GM12878 (cell line): ENCODE data around the gene MAPK8. TPM values are rescaled to one million over a fixed set of nuclear protein-coding genes. Genes with fewer than 3 reads are reported as not detected.

Experiments
- ATAC-seq: fragments of 200-7000 bp; cut with Tn5 transposase; 3 replicates; pipeline ENCODE4 v1.9.1; 2020; ENCODE audit warnings: mild to moderate bottlenecking, moderate library complexity
- BruUV-seq: library from RNA; stranded (reverse); fragments of 400-500 nt; replicated peaks from 2 replicates; lab custom pipeline; 2021; lab: Mats Ljungman, UMichigan
- CTCF ChIA-PET: fragments of 300-600 bp; sonication (Branson Sonifier 250); formaldehyde crosslinking; extraction: SDS; loops from one replicate; lab custom pipeline; 2021; ENCODE audit warnings: inconsistent platforms; lab: Yijun Ruan, JAX
- POLR2A ChIA-PET: fragments of 350-600 bp; formaldehyde crosslinking; extraction: SDS; loops from one replicate; lab custom pipeline; 2021; ENCODE audit warnings: inconsistent platforms; lab: Charles Lee
- RAD21 ChIA-PET: fragments of 300-600 bp; sonication (Branson Sonifier 250); formaldehyde crosslinking; loops from one replicate; lab custom pipeline; 2023; ENCODE audit warnings: antibody characterized with exemption; ENCODE audit not compliant: unreplicated experiment; lab: Charles Lee
- SMC1A ChIA-PET: fragments of 300-600 bp; sonication (Branson Sonifier 250); formaldehyde crosslinking; loops from one replicate; lab custom pipeline; 2023; ENCODE audit not compliant: unreplicated experiment, uncharacterized antibody; lab: Charles Lee
- DNase-seq: peaks from one replicate; pipeline ENCODE4 v3.0.0-alpha.2; 2011; ENCODE audit warnings: low read depth, low spot score
- FAIRE-seq: peaks from 3 replicates; lab custom pipeline; 2011; peaks lifted over from hg19 to GRCh38; lab: Jason Lieb, UNC
- H2AFZ ChIP-seq: 2 replicates; pipeline ENCODE4 v1.6.0; 2011; ENCODE audit warnings: low read depth, low read length, control low read depth; ENCODE audit not compliant: control insufficient read depth
- H3K27ac ChIP-seq: 2 replicates; pipeline ENCODE4 v1.5.1; 2011; ENCODE audit warnings: control low read depth; ENCODE audit not compliant: control insufficient read depth, insufficient read depth
- H3K27me3 ChIP-seq, 2 experiments: replicated peaks in 1 of 2; 2 replicates each; pipeline versions ENCODE4 v1.6.0 to v1.6.1; 2011; ENCODE audit warnings: low read length in 1 of 2; ENCODE audit not compliant: control insufficient read depth in 2 of 2, insufficient read depth in 2 of 2
- H3K36me3 ChIP-seq, 2 experiments: 2 replicates each; pipeline ENCODE4 v1.5.1; 2011; ENCODE audit warnings: low read length in 1 of 2; ENCODE audit not compliant: control insufficient read depth in 2 of 2, insufficient read depth in 2 of 2
- H3K4me1 ChIP-seq: 2 replicates; pipeline ENCODE4 v1.6.1; 2011; ENCODE audit warnings: mild to moderate bottlenecking, low read length, moderate library complexity, mixed read lengths; ENCODE audit not compliant: control insufficient read depth, insufficient read depth
- H3K4me2 ChIP-seq: 2 replicates; pipeline ENCODE4 v1.6.0; 2011; ENCODE audit warnings: control low read depth; ENCODE audit not compliant: control insufficient read depth, insufficient read depth
- H3K4me3 ChIP-seq: fragments of 200-600 bp; sonication (generic); 2 replicates; pipeline ENCODE4 v1.5.1; 2016
- H3K79me2 ChIP-seq: 2 replicates; pipeline ENCODE4 v1.6.0; 2011; ENCODE audit warnings: low read length; ENCODE audit not compliant: control insufficient read depth, insufficient read depth
- H3K9ac ChIP-seq: 2 replicates; pipeline ENCODE4 v1.8.0; 2011; ENCODE audit warnings: low read length, control low read depth, mixed read lengths; ENCODE audit not compliant: control insufficient read depth, insufficient read depth
- H3K9me3 ChIP-seq: replicated peaks from 3 replicates; pipeline ENCODE4 v1.5.1; 2011; ENCODE audit warnings: mild to moderate bottlenecking, low read length; ENCODE audit not compliant: control insufficient read depth, insufficient read depth
- H4K20me1 ChIP-seq: 2 replicates; pipeline ENCODE4 v1.6.0; 2011; ENCODE audit not compliant: control insufficient read depth, insufficient read depth
- ATF3 ChIP-seq: IDR thresholded peaks from 2 replicates; pipeline ENCODE4 v1.6.1; 2011; ENCODE audit warnings: low read depth, mild to moderate bottlenecking, low read length, moderate library complexity, borderline replicate concordance; ENCODE audit errors: extremely low read depth
- BMI1 ChIP-seq: fragments of 450-650 bp; IDR thresholded peaks from 2 replicates; pipeline ENCODE4 v1.6.1; 2016; ENCODE audit warnings: mild to moderate bottlenecking, moderate library complexity, borderline replicate concordance
- E4F1 ChIP-seq: fragments of 450-650 bp; IDR thresholded peaks from 2 replicates; pipeline ENCODE4 v1.6.1; 2018; ENCODE audit warnings: borderline replicate concordance, mild to moderate bottlenecking; ENCODE audit not compliant: partially characterized antibody
- RBBP5 ChIP-seq: fragments of 200-600 bp; sonication (generic); conservative IDR thresholded peaks from 2 replicates; pipeline ENCODE4 v1.6.1; 2016
- YBX1 ChIP-seq: fragments of 450-650 bp; IDR thresholded peaks from 2 replicates; pipeline ENCODE4 v1.6.1; 2016; ENCODE audit warnings: antibody characterized with exemption
- ZNF217 ChIP-seq: fragments of 450-650 bp; IDR thresholded peaks from 2 replicates; pipeline ENCODE4 v1.6.1; 2017; ENCODE audit warnings: antibody characterized with exemption, mild to moderate bottlenecking
- ZNF622 ChIP-seq: fragments of 450-650 bp; IDR thresholded peaks from 2 replicates; pipeline ENCODE4 v1.6.1; 2017; ENCODE audit warnings: mild to moderate bottlenecking, inconsistent platforms
- WGBS: methylation state at CpG from one replicate; pipeline ENCODE4 v1.1.6; 2016; ENCODE audit warnings: low lambda C conversion rate; ENCODE audit not compliant: insufficient replicate concordance, insufficient coverage; ENCODE audit errors: missing lambda C conversion rate; 5-methylcytosine and 5-hydroxymethylcytosine counted together
- in situ Hi-C: fragments of 300-500 bp; cut with MboI; formaldehyde crosslinking; loops from 9 replicates; pipeline ENCODE4 v1.14.3; 2018; ENCODE audit warnings: mixed read lengths
- intact Hi-C: fragments of 100-400 bp; cut with micrococcal nuclease; formaldehyde crosslinking; loops from one replicate; pipeline ENCODE4 v1.14.2; 2022; ENCODE audit not compliant: unreplicated experiment
- polyA plus RNA-seq, 11 experiments: library from polyadenylated mRNA; depleted of rRNA in 4 of 11; unstranded in 6 of 11; stranded (reverse) in 5 of 11; fragments of >200 nt; fragmentation: Nextera tagmentation in 4 of 11; fragmentation: Illumina TruSeq in 1 of 11; extraction: Ambion mirVana in 4 of 11; extraction: Trizol in 1 of 11; gene quantifications; 1 replicate in 1 of 11; 2 replicates in 10 of 11; pipeline versions ENCODE4 v1.2.1 to v1.2.3, GENCODE V29; 2011 to 2016; ENCODE audit warnings: inconsistent platforms in 2 of 11, missing spikeins in 2 of 11, low read depth in 1 of 11
- total RNA-seq, 4 experiments: library from RNA; depleted of rRNA in 3 of 4; stranded (reverse); fragments of >200 nt in 3 of 4; fragmentation: Illumina TruSeq in 1 of 4; extraction: Trizol in 1 of 4; gene quantifications; 2 replicates each; pipeline versions ENCODE4 v1.2.1 to v1.2.3, GENCODE V29; 2013 to 2021
- TF ChIP-seq, protein P1 (sequence below): fragments of 450-650 bp; IDR thresholded peaks from 2 replicates; pipeline ENCODE4 v1.6.1; 2016; ENCODE audit warnings: mild to moderate bottlenecking, moderate library complexity, borderline replicate concordance

Gene MAPK8
- total and polyA plus RNA-seq, 10 of the 15 experiments (the other 5 are each of a cell fraction or from before 2014, with no cell fraction given), result 3.9 to 102 (median 40.0) TPM

DNA sequence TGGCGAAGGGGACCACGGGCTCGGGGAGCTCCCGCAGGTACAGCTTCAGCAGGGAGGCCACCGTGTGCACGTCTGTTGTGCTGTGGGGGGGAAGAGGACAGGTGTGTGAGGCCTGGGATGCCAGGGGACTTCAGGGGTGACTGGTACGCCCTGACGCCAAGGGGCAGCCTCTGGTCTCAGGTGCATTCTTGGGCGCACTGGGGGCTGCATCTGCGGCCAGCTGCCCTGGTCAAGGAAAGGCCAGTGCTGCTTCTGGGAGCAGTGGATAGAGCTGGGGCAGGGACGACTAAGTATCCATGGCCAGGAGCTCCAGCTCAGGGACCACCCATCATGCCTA is 148.5 kb downstream of the MAPK8 start:
- Histone ChIP-seq H3K9me3 (no peaks in the 10 kb centered on the region), H2AFZ (no peak overlapping the region), H3K4me2 (no peak overlapping the region), H3K4me3 (no peak overlapping the region), H4K20me1 (no peaks in the 10 kb centered on the region), H3K27ac (no peak overlapping the region), H3K4me1 (no peaks in the 10 kb centered on the region), H3K79me2 (no peaks in the 10 kb centered on the region), H3K36me3 (no peaks in the 10 kb centered on the region), H3K27me3 (no peaks in the 10 kb centered on the region; a peak in 1 of 4 replicates), H3K9ac (no peak overlapping the region)
- intact Hi-C loops, result no loop called here
- WGBS, result 32% methylated on average over 11 of the region's 11 CpGs
- no peak for ATAC-seq
- CTCF ChIA-PET, result interaction anchor here (0.8 to 1.2 kb wide), 4 partner anchors 49 to 201 kb away, joined by 3 to 5 read pairs (median 3); no protein-coding TSS in a partner anchor
- TF ChIP-seq ATF3, result no peak
- TF ChIP-seq ZNF217, result no peak
- TF ChIP-seq RBBP5, result no peak
- TF ChIP-seq E4F1, result no peak
- no peak for TF ChIP-seq ZNF622
- no peak for TF ChIP-seq YBX1
- no peak for TF ChIP-seq BMI1
- TF ChIP-seq, protein P1, sequence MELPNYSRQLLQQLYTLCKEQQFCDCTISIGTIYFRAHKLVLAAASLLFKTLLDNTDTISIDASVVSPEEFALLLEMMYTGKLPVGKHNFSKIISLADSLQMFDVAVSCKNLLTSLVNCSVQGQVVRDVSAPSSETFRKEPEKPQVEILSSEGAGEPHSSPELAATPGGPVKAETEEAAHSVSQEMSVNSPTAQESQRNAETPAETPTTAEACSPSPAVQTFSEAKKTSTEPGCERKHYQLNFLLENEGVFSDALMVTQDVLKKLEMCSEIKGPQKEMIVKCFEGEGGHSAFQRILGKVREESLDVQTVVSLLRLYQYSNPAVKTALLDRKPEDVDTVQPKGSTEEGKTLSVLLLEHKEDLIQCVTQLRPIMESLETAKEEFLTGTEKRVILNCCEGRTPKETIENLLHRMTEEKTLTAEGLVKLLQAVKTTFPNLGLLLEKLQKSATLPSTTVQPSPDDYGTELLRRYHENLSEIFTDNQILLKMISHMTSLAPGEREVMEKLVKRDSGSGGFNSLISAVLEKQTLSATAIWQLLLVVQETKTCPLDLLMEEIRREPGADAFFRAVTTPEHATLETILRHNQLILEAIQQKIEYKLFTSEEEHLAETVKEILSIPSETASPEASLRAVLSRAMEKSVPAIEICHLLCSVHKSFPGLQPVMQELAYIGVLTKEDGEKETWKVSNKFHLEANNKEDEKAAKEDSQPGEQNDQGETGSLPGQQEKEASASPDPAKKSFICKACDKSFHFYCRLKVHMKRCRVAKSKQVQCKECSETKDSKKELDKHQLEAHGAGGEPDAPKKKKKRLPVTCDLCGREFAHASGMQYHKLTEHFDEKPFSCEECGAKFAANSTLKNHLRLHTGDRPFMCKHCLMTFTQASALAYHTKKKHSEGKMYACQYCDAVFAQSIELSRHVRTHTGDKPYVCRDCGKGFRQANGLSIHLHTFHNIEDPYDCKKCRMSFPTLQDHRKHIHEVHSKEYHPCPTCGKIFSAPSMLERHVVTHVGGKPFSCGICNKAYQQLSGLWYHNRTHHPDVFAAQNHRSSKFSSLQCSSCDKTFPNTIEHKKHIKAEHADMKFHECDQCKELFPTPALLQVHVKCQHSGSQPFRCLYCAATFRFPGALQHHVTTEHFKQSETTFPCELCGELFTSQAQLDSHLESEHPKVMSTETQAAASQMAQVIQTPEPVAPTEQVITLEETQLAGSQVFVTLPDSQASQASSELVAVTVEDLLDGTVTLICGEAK, result no peak
- SMC1A ChIA-PET, result interaction anchor here (2.0 kb wide), 1 partner anchor 12 kb away, joined by 5 read pairs; no protein-coding TSS in a partner anchor
- FAIRE-seq, result no peak
- RAD21 ChIA-PET, result interaction anchor here (0.9 kb wide), 1 partner anchor 145 kb away, joined by 4 read pairs; no protein-coding TSS in a partner anchor
- POLR2A ChIA-PET, result no interaction called here
- no TSS peak for BruUV-seq
- DNase-seq, result no peak
- in situ Hi-C loops, result no loop called here
